GM18951 (cell line): ENCODE measurements around the gene GRAMD2A.
A peak's percentile ranks its signal among the peaks of the same experiment; 100 is the strongest.

Experiments
- POLR2A ChIP-seq: IDR thresholded peaks from 4 replicates; pipeline ENCODE4 v1.6.1; 2011; ENCODE audit warnings: mild to moderate bottlenecking; ENCODE audit not compliant: insufficient read length, insufficient read depth; ENCODE audit errors: extremely low read depth
- in situ Hi-C: fragments of 300-500 bp; cut with MboI; formaldehyde crosslinking; loops from one replicate; pipeline ENCODE4 v1.12.0; 2022; ENCODE audit warnings: low sequenced_read_pairs, mixed read lengths, inconsistent platforms; ENCODE audit not compliant: unreplicated experiment

The GRAMD2A gene

GRCh38 chr15:72135719-72136118 lies 61.9 kb downstream of the GRAMD2A start:
- no peak for TF ChIP-seq POLR2A
- in situ Hi-C loops, result no loop called here

GRCh38 chr15:72133211-72133610 lies 64.4 kb downstream of the GRAMD2A start:
- no peak for TF ChIP-seq POLR2A
- in situ Hi-C loops, result no loop called here

GRCh38 chr15:72131922-72132321 lies 65.7 kb downstream of the GRAMD2A start:
- no peak for TF ChIP-seq POLR2A
- in situ Hi-C loops, result no loop called here

GRCh38 chr15:72130272-72130671 lies 67.3 kb downstream of the GRAMD2A start:
- in situ Hi-C loops, result no loop called here

GRCh38 chr15:72128359-72128758 lies 69.2 kb downstream of the GRAMD2A start:
- no peak for TF ChIP-seq POLR2A
- in situ Hi-C loops, result no loop called here

More at GRCh38 chr15:72130272-72130671, 67.3 kb downstream of the GRAMD2A start:
- TF ChIP-seq POLR2A, result no peak

GRCh38 chr15:72127724-72128322 lies 69.8 kb downstream of the GRAMD2A start:
- in situ Hi-C loops, result no loop called here
- TF ChIP-seq POLR2A, result no peak

GRCh38 chr15:72124218-72124617 lies 73.4 kb downstream of the GRAMD2A start:
- in situ Hi-C loops, result no loop called here
- no peak for TF ChIP-seq POLR2A

- in situ Hi-C loops, result no loop called here
- peak; percentile 90 for TF ChIP-seq POLR2A
Measured at GRCh38 chr15:72118017-72118978, 79.3 kb downstream of the GRAMD2A start, which contains the start of the genes MYO9A and SENP8. MYO9A (minus strand) TSS chr15:72118150; CDS start chr15:72046563, 71,587 bp downstream. SENP8 (plus strand) TSS chr15:72118403; CDS start chr15:72139624, 21,221 bp downstream.

GRCh38 chr15:72117486-72118016 lies 80.0 kb downstream of the GRAMD2A start:
- in situ Hi-C loops, result no loop called here
- no peak for TF ChIP-seq POLR2A

- in situ Hi-C loops, result no loop called here
- TF ChIP-seq POLR2A, result no peak
Measured at GRCh38 chr15:72116731-72117485, 80.7 kb downstream of the GRAMD2A start.

- no peak for TF ChIP-seq POLR2A
- in situ Hi-C loops, result no loop called here
Measured at GRCh38 chr15:72113347-72114031, 84.1 kb downstream of the GRAMD2A start.

GRCh38 chr15:72112805-72113204 lies 84.8 kb downstream of the GRAMD2A start:
- TF ChIP-seq POLR2A, result no peak
- in situ Hi-C loops, result no loop called here
